Measurements from ENCODE around the gene THUMPD2.

- TF ChIP-seq CREB1 (IDR thresholded peaks at IDR 0.05; ENCODE audit: low read depth) (no peak), TAF1 (IDR thresholded peaks at IDR 0.05; ENCODE audit: low read depth) (no peak), EP300 (IDR thresholded peaks at IDR 0.05; ENCODE audit: borderline replicate concordance) (no peak), EGR1 (IDR thresholded peaks at IDR 0.05) (no peak), RAD21 (IDR thresholded peaks at IDR 0.05; ENCODE audit: low read depth) (no peak), CEBPB (IDR thresholded peaks at IDR 0.05) (no peak), NFIC (IDR thresholded peaks at IDR 0.05) (no peak), ZBTB7A (IDR thresholded peaks at IDR 0.05; ENCODE audit: low read depth) (no peak), TCF12 (IDR thresholded peaks at IDR 0.05; ENCODE audit: low read depth) (no peak), FOXM1 (IDR thresholded peaks at IDR 0.05; ENCODE audit: borderline replicate concordance, low read depth) (no peak), USF1 (IDR thresholded peaks at IDR 0.05) (no peak)
- TF ChIP-seq, protein P1, sequence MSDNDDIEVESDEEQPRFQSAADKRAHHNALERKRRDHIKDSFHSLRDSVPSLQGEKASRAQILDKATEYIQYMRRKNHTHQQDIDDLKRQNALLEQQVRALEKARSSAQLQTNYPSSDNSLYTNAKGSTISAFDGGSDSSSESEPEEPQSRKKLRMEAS (IDR thresholded peaks at IDR 0.05) = no peak
- TF ChIP-seq, protein P2, sequence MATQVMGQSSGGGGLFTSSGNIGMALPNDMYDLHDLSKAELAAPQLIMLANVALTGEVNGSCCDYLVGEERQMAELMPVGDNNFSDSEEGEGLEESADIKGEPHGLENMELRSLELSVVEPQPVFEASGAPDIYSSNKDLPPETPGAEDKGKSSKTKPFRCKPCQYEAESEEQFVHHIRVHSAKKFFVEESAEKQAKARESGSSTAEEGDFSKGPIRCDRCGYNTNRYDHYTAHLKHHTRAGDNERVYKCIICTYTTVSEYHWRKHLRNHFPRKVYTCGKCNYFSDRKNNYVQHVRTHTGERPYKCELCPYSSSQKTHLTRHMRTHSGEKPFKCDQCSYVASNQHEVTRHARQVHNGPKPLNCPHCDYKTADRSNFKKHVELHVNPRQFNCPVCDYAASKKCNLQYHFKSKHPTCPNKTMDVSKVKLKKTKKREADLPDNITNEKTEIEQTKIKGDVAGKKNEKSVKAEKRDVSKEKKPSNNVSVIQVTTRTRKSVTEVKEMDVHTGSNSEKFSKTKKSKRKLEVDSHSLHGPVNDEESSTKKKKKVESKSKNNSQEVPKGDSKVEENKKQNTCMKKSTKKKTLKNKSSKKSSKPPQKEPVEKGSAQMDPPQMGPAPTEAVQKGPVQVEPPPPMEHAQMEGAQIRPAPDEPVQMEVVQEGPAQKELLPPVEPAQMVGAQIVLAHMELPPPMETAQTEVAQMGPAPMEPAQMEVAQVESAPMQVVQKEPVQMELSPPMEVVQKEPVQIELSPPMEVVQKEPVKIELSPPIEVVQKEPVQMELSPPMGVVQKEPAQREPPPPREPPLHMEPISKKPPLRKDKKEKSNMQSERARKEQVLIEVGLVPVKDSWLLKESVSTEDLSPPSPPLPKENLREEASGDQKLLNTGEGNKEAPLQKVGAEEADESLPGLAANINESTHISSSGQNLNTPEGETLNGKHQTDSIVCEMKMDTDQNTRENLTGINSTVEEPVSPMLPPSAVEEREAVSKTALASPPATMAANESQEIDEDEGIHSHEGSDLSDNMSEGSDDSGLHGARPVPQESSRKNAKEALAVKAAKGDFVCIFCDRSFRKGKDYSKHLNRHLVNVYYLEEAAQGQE (IDR thresholded peaks at IDR 0.05; ENCODE audit: low read depth) = no peak
Measured at GRCh38 chr2:39779927-39780326, 869 bp upstream of the THUMPD2 start.
